HepG2 (cell line): ENCODE data around the gene GPS1. TPM values are rescaled to one million over a fixed set of nuclear protein-coding genes. Genes with fewer than 3 reads are reported as not detected.

ENCODE experiments used
- ATF7-NPFF ChIP-seq: sonication (generic); formaldehyde crosslinking; IDR thresholded peaks from 2 replicates; pipeline ENCODE4 v1.8.1; 2023; ENCODE audit warnings: mild to moderate bottlenecking, low read depth, missing genetic modification reagents, moderate library complexity
- ELF3 ChIP-seq: IDR thresholded peaks from 2 replicates; pipeline ENCODE4 v1.6.1; 2016; ENCODE audit warnings: missing genetic modification reagents, missing compliant biosample characterization
- FOSL2 ChIP-seq: sonication (generic); formaldehyde crosslinking; IDR thresholded peaks from 2 replicates; pipeline ENCODE4 v1.4.0; 2020; ENCODE audit warnings: missing genetic modification reagents
- HMGA1 ChIP-seq: sonication (generic); formaldehyde crosslinking; conservative IDR thresholded peaks from 2 replicates; pipeline ENCODE4 v1.4.0; 2020; ENCODE audit warnings: missing genetic modification reagents
- KAT7 ChIP-seq: IDR thresholded peaks from 2 replicates; pipeline ENCODE4 v1.6.1; 2018; ENCODE audit warnings: borderline replicate concordance, missing compliant biosample characterization
- KDM5B ChIP-seq: sonication (generic); formaldehyde crosslinking; IDR thresholded peaks from 2 replicates; pipeline ENCODE4 v1.4.0; 2020; ENCODE audit warnings: missing genetic modification reagents, mild to moderate bottlenecking, borderline replicate concordance
- KLF6 ChIP-seq: IDR thresholded peaks from 2 replicates; pipeline ENCODE4 v1.8.0; 2016; ENCODE audit warnings: missing biosample characterization, missing genetic modification reagents
- MXD1 ChIP-seq: sonication (generic); formaldehyde crosslinking; IDR thresholded peaks from 2 replicates; pipeline ENCODE4 v1.4.0; 2020; ENCODE audit warnings: mild to moderate bottlenecking, missing genetic modification reagents
- NCOA5 ChIP-seq: sonication (generic); formaldehyde crosslinking; IDR thresholded peaks from 2 replicates; pipeline ENCODE4 v1.4.0; 2020; ENCODE audit warnings: missing genetic modification reagents
- REL ChIP-seq: sonication (generic); formaldehyde crosslinking; conservative IDR thresholded peaks from 2 replicates; pipeline ENCODE4 v1.8.0; 2022; ENCODE audit warnings: mild to moderate bottlenecking, missing genetic modification reagents, moderate library complexity
- TRIM24 ChIP-seq: sonication (generic); formaldehyde crosslinking; IDR thresholded peaks from 2 replicates; pipeline ENCODE4 v1.8.0; 2022; ENCODE audit warnings: mild to moderate bottlenecking, missing genetic modification reagents
- ZBTB7B ChIP-seq: sonication (generic); formaldehyde crosslinking; IDR thresholded peaks from 2 replicates; pipeline ENCODE4 v1.4.0; 2020; ENCODE audit warnings: missing genetic modification reagents
- ZNF121 ChIP-seq: sonication (generic); formaldehyde crosslinking; IDR thresholded peaks from 2 replicates; pipeline ENCODE4 v1.5.0; 2020; ENCODE audit warnings: mild to moderate bottlenecking, missing genetic modification reagents
- ZNF335 ChIP-seq: sonication (generic); formaldehyde crosslinking; IDR thresholded peaks from 2 replicates; pipeline ENCODE4 v1.4.0; 2020; ENCODE audit warnings: missing genetic modification reagents
- ZNF367 ChIP-seq: sonication (generic); formaldehyde crosslinking; IDR thresholded peaks from 2 replicates; pipeline ENCODE4 v1.4.0; 2020; ENCODE audit warnings: missing genetic modification reagents, borderline replicate concordance
- ZNF616 ChIP-seq: sonication (generic); formaldehyde crosslinking; IDR thresholded peaks from 2 replicates; pipeline ENCODE4 v1.5.0; 2020; ENCODE audit warnings: low read depth, mild to moderate bottlenecking, missing genetic modification reagents
- polyA plus RNA-seq, 8 experiments: library from polyadenylated mRNA; depleted of rRNA in 3 of 8; stranded (reverse) in 7 of 8; unstranded in 1 of 8; fragments of >200 nt; fragmentation: Illumina TruSeq in 4 of 8; extraction: Trizol in 4 of 8; gene quantifications; 2 replicates each; pipeline versions ENCODE4 v1.2.1 to v1.2.3, GENCODE V29; 2011 to 2016; ENCODE audit warnings: low read depth in 4 of 8, missing spikeins in 1 of 8, mixed read lengths in 1 of 8; ENCODE audit not compliant: insufficient read depth in 1 of 8
- total RNA-seq, 5 experiments: library from RNA; depleted of rRNA; stranded (reverse); fragments of >200 nt; fragmentation: Illumina TruSeq; extraction: Trizol; gene quantifications; 2 replicates each; pipeline ENCODE4 v1.2.3, GENCODE V29; 2016; ENCODE audit warnings: low read depth in 1 of 5
- TF ChIP-seq, protein P1 (sequence below): IDR thresholded peaks from 2 replicates; pipeline ENCODE4 v1.6.1; 2016; ENCODE audit warnings: mild to moderate bottlenecking
- TF ChIP-seq, protein P2 (sequence below): sonication (generic); formaldehyde crosslinking; conservative IDR thresholded peaks from 2 replicates; pipeline ENCODE4 v1.4.0; 2020; ENCODE audit warnings: missing genetic modification reagents
- TF ChIP-seq, protein P3 (sequence below): sonication (generic); formaldehyde crosslinking; IDR thresholded peaks from 2 replicates; pipeline ENCODE4 v1.5.1; 2020; ENCODE audit warnings: mild to moderate bottlenecking, moderate library complexity, missing genetic modification reagents
- TF ChIP-seq, protein P4 (sequence below): sonication (generic); formaldehyde crosslinking; IDR thresholded peaks from 2 replicates; pipeline ENCODE4 v1.5.0; 2020; ENCODE audit warnings: mild to moderate bottlenecking, missing genetic modification reagents, borderline replicate concordance

The GPS1 gene
- total and polyA plus RNA-seq, 2 of the 13 experiments (the other 11 are each of a cell fraction or from before 2014, with no cell fraction given) = 124 to 128 TPM

GRCh38 chr17:82019690-82020571, 31.8 kb upstream of the GPS1 start (continued):
- TF ChIP-seq KDM5B (CRISPR knock-in tag) (peak; percentile 84; the same call in 1 of the 2 replicates), ZNF121 (CRISPR knock-in tag) (peak; percentile 55; the same call in 1 of the 2 replicates), ATF7-NPFF (CRISPR knock-in tag) (no peak), ZBTB7B (CRISPR knock-in tag) (peak; percentile 74; the same call in 1 of the 2 replicates), KAT7 (CRISPR knock-in tag) (peak; percentile 67; the same call in 1 of the 2 replicates), FOSL2 (0 out of 2 replicates have a peak, but pooled peaks have one; percentile 26), MXD1 (CRISPR knock-in tag) (peak; percentile 68; the same call in 1 of the 2 replicates), TRIM24 (CRISPR knock-in tag) (no peak), ELF3 (CRISPR knock-in tag) (peak; percentile 50), KLF6 (CRISPR knock-in tag) (0 out of 2 replicates have a peak, but pooled peaks have one; percentile 6), HMGA1 (CRISPR knock-in tag) (no peak), REL (0 out of 2 replicates have a peak, but pooled peaks have one; percentile 25), ZNF367 (CRISPR knock-in tag) (peak; percentile 42; the same call in 1 of the 2 replicates), ZNF616 (0 out of 2 replicates have a peak, but pooled peaks have one; percentile 23), ZNF335 (0 out of 2 replicates have a peak, but pooled peaks have one; percentile 48), NCOA5 (CRISPR knock-in tag) (peak; percentile 97)
- TF ChIP-seq, protein P1, sequence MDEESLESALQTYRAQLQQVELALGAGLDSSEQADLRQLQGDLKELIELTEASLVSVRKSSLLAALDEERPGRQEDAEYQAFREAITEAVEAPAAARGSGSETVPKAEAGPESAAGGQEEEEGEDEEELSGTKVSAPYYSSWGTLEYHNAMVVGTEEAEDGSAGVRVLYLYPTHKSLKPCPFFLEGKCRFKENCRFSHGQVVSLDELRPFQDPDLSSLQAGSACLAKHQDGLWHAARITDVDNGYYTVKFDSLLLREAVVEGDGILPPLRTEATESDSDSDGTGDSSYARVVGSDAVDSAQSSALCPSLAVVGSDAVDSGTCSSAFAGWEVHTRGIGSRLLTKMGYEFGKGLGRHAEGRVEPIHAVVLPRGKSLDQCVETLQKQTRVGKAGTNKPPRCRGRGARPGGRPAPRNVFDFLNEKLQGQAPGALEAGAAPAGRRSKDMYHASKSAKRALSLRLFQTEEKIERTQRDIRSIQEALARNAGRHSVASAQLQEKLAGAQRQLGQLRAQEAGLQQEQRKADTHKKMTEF (CRISPR knock-in tag) = 0 out of 2 replicates have a peak, but pooled peaks have one; percentile 53
- TF ChIP-seq, protein P2, sequence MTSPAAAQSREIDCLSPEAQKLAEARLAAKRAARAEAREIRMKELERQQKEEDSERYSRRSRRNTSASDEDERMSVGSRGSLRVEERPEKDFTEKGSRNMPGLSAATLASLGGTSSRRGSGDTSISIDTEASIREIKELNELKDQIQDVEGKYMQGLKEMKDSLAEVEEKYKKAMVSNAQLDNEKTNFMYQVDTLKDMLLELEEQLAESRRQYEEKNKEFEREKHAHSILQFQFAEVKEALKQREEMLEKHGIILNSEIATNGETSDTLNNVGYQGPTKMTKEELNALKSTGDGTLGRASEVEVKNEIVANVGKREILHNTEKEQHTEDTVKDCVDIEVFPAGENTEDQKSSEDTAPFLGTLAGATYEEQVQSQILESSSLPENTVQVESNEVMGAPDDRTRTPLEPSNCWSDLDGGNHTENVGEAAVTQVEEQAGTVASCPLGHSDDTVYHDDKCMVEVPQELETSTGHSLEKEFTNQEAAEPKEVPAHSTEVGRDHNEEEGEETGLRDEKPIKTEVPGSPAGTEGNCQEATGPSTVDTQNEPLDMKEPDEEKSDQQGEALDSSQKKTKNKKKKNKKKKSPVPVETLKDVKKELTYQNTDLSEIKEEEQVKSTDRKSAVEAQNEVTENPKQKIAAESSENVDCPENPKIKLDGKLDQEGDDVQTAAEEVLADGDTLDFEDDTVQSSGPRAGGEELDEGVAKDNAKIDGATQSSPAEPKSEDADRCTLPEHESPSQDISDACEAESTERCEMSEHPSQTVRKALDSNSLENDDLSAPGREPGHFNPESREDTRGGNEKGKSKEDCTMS (CRISPR knock-in tag) = no peak
- TF ChIP-seq, protein P3, sequence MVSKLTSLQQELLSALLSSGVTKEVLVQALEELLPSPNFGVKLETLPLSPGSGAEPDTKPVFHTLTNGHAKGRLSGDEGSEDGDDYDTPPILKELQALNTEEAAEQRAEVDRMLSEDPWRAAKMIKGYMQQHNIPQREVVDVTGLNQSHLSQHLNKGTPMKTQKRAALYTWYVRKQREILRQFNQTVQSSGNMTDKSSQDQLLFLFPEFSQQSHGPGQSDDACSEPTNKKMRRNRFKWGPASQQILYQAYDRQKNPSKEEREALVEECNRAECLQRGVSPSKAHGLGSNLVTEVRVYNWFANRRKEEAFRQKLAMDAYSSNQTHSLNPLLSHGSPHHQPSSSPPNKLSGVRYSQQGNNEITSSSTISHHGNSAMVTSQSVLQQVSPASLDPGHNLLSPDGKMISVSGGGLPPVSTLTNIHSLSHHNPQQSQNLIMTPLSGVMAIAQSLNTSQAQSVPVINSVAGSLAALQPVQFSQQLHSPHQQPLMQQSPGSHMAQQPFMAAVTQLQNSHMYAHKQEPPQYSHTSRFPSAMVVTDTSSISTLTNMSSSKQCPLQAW (CRISPR knock-in tag) = 0 out of 2 replicates have a peak, but pooled peaks have one; percentile 73
- TF ChIP-seq, protein P4, sequence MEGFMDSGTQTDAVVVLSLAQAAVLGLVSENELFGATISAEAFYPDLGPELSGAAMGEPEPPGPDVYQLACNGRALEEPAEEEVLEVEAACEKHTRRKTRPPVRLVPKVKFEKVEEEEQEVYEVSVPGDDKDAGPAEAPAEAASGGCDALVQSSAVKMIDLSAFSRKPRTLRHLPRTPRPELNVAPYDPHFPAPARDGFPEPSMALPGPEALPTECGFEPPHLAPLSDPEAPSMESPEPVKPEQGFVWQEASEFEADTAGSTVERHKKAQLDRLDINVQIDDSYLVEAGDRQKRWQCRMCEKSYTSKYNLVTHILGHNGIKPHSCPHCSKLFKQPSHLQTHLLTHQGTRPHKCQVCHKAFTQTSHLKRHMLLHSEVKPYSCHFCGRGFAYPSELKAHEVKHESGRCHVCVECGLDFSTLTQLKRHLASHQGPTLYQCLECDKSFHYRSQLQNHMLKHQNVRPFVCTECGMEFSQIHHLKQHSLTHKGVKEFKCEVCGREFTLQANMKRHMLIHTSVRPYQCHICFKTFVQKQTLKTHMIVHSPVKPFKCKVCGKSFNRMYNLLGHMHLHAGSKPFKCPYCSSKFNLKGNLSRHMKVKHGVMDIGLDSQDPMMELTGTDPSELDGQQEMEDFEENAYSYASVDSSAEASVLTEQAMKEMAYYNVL (CRISPR knock-in tag) = peak; percentile 12; the same call in 1 of the 2 replicates
